Measurements from ENCODE around the gene SPEF2. TPM values are rescaled to one million over a fixed set of nuclear protein-coding genes. Genes with fewer than 3 reads are reported as not detected.
A peak's percentile ranks its signal among the peaks of the same experiment; 100 is the strongest.
"Not testable (repeated sequence)": the region's sequence is repeated elsewhere in the genome, so short reads cannot be mapped to it uniquely, and the experiment has no call there.

The SPEF2 gene
- total RNA-seq, 1 donor from 2014 or later: 9.9 TPM

DNA sequence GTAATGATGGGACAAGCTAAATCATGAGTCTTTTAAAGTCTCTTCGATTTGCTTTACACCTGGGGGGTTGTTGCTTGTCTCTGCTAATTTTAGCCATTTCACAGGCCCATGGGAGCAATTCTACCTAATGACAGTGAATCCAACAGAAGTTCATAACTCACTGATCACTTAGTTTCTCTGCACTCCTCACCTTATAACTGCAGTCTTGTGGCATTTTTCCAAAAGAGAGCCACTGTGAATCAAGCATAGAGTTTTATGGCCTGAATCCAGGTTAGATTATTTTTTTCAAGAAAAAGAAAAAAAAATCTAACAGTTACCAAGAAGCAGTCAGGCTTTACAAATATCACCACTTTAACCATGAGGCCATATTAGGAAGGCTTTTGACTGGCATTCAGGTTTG lies 237.5 kb downstream of the SPEF2 start:
- no peak for TF ChIP-seq CTCF (IDR thresholded peaks at IDR 0.05)
- peaks cover 3% of the 10 kb centered on the region for H3K4me1 ChIP-seq
- no peaks in the 10 kb centered on the region for H3K27me3 ChIP-seq
- no peaks in the 10 kb centered on the region for H3K36me3 ChIP-seq
- H3K9me3 ChIP-seq: no peaks in the 10 kb centered on the region
- intact Hi-C loops (cut with DNase I): no loop called here
- H3K27ac ChIP-seq: peak overlapping the region; percentile 61
- peak overlapping the region; percentile 15 for H3K4me3 ChIP-seq
- DNase-seq: no peak
- no peak for ATAC-seq

GRCh38 chr5:35856186-35856764 lies 238.6 kb downstream of the SPEF2 start:
- H3K4me1 ChIP-seq; H3K36me3 ChIP-seq; intact Hi-C loops (cut with DNase I); H3K27me3 ChIP-seq; ATAC-seq; H3K9me3 ChIP-seq; DNase-seq: not testable (repeated sequence)
- peak overlapping the region; percentile 61 for H3K27ac ChIP-seq
- H3K4me3 ChIP-seq: peak overlapping the region; percentile 42

GRCh38 chr5:35856765-35857351 lies 239.2 kb downstream of the SPEF2 start, which contains the start of gene IL7R:
TSS of gene IL7R (plus strand) at chr5:35856891. CDS start at chr5:35856978, 87 bp downstream.
- ATAC-seq: peak; percentile 79
- TF ChIP-seq CTCF (IDR thresholded peaks at IDR 0.05): no peak
- DNase-seq: no peak
- no peaks in the 10 kb centered on the region for H3K36me3 ChIP-seq
- intact Hi-C loops (cut with DNase I): no loop called here
- H3K4me1 ChIP-seq: peaks cover 3% of the 10 kb centered on the region
- H3K27ac ChIP-seq: peak within 1 kb of the TSS; percentile 61
- no peaks in the 10 kb centered on the region for H3K9me3 ChIP-seq
- no peaks in the 10 kb centered on the region for H3K27me3 ChIP-seq
- H3K4me3 ChIP-seq: peak within 1 kb of the TSS; percentile 42

- intact Hi-C loops (cut with DNase I): no loop called here
- TF ChIP-seq CTCF (IDR thresholded peaks at IDR 0.05): no peak
- H3K9me3 ChIP-seq: no peaks in the 10 kb centered on the region
- peak overlapping the region; percentile 42 for H3K4me3 ChIP-seq
- ATAC-seq: no peak
- no peak for DNase-seq
- H3K4me1 ChIP-seq: peaks cover 2% of the 10 kb centered on the region
- H3K27me3 ChIP-seq: no peaks in the 10 kb centered on the region
- H3K36me3 ChIP-seq: no peaks in the 10 kb centered on the region
- peak overlapping the region; percentile 61 for H3K27ac ChIP-seq
Measured at GRCh38 chr5:35857606-35858205, 240.0 kb downstream of the SPEF2 start.

DNA sequence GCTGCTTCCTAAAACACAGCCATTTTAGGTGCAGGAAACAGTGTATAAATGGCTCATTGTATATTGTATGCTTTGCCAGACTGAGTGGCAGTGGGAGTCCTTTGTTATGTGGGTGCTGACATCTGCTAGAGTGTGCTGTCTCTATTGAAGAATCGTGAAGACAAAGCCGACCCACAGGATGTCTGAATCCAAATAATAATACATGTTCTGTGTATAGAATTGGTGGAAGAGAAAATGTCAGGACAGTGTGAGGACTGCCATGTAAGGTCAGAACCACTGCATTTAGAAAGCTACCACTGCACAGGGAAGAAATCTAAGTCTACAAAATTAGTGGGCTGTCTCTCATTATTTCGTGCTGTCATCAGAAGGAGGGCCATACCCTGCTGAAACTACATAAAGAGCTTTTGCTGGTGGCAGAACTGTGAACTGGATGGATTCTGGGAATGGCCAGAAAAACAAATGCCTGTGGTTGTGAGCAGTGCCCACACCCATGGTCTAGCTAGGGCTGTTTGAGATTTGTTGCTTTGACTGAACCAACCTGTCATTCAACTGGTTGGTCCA lies 241.5 kb downstream of the SPEF2 start:
- Histone ChIP-seq H3K27me3 (no peaks in the 10 kb centered on the region), H3K27ac (peak overlapping the region; percentile 61), H3K4me3 (peak overlapping the region; percentile 42), H3K36me3 (no peaks in the 10 kb centered on the region), H3K4me1 (no peaks in the 10 kb centered on the region), H3K9me3 (no peaks in the 10 kb centered on the region)
- intact Hi-C loops (cut with DNase I): no loop called here
- DNase-seq (no peak), ATAC-seq (no peak)
- TF ChIP-seq CTCF (IDR thresholded peaks at IDR 0.05): no peak

- no peaks in the 10 kb centered on the region for H3K4me1 ChIP-seq
- intact Hi-C loops (cut with DNase I): no loop called here
- peak overlapping the region; percentile 42 for H3K4me3 ChIP-seq
- no peak overlapping the region for H3K27ac ChIP-seq
- no peaks in the 10 kb centered on the region for H3K27me3 ChIP-seq
- no peak for TF ChIP-seq CTCF (IDR thresholded peaks at IDR 0.05)
- no peaks in the 10 kb centered on the region for H3K9me3 ChIP-seq
- no peaks in the 10 kb centered on the region for H3K36me3 ChIP-seq
- ATAC-seq (no peak), DNase-seq (no peak)
Measured at GRCh38 chr5:35860686-35861085, 243.0 kb downstream of the SPEF2 start.

All from upper lobe of right lung (tissue), 1 donor.